GM12864 (cell line): ENCODE measurements around the gene TEX261.

ENCODE experiments used
- DNase-seq: peaks from one replicate; pipeline ENCODE4 v3.0.0-alpha.2; 2011; ENCODE audit warnings: low read depth
- H3K4me3 ChIP-seq: 2 replicates; pipeline ENCODE4 v1.5.1; 2011; ENCODE audit warnings: mild to moderate bottlenecking, low read depth, low read length, control low read depth
- TF ChIP-seq, protein P1 (sequence below): IDR thresholded peaks from 2 replicates; pipeline ENCODE4 v1.5.1; 2011; ENCODE audit warnings: low read depth, mild to moderate bottlenecking, moderate library complexity, low read length, control low read depth, inconsistent platforms; ENCODE audit errors: missing control alignments

The TEX261 gene

GRCh38 chr2:70959851-70960832, 34.5 kb downstream of the TEX261 start:
- H3K4me3 ChIP-seq = no peak overlapping the region
- DNase-seq = no peak
- TF ChIP-seq, protein P1, sequence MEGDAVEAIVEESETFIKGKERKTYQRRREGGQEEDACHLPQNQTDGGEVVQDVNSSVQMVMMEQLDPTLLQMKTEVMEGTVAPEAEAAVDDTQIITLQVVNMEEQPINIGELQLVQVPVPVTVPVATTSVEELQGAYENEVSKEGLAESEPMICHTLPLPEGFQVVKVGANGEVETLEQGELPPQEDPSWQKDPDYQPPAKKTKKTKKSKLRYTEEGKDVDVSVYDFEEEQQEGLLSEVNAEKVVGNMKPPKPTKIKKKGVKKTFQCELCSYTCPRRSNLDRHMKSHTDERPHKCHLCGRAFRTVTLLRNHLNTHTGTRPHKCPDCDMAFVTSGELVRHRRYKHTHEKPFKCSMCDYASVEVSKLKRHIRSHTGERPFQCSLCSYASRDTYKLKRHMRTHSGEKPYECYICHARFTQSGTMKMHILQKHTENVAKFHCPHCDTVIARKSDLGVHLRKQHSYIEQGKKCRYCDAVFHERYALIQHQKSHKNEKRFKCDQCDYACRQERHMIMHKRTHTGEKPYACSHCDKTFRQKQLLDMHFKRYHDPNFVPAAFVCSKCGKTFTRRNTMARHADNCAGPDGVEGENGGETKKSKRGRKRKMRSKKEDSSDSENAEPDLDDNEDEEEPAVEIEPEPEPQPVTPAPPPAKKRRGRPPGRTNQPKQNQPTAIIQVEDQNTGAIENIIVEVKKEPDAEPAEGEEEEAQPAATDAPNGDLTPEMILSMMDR = peak; percentile 51

GRCh38 chr2:70959271-70959761, 35.4 kb downstream of the TEX261 start:
- H3K4me3 ChIP-seq = no peak overlapping the region
- TF ChIP-seq, protein P1 = no peak
- no peak for DNase-seq

DNA sequence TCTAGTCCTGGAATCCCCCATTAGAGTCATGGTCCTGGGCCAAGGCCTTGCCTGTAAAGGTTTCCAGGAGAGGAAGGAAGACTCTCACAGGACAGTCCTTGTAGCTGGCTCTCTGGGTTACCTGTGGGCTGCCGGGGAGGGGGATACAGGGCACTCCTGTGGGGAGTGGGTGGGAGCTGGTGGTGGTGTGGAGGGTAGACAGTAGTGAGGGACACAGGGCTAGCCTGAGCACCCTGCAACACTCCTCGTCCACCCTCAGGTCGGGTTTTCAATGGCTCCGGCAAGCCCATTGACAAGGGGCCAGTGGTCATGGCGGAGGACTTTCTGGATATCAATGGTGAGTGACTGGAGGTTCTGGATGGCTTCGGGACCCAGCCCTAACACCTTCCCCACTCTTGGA, 35.9 kb downstream of the TEX261 start:
- no peak overlapping the region for H3K4me3 ChIP-seq
- DNase-seq = no peak
- TF ChIP-seq, protein P1 = no peak

DNA sequence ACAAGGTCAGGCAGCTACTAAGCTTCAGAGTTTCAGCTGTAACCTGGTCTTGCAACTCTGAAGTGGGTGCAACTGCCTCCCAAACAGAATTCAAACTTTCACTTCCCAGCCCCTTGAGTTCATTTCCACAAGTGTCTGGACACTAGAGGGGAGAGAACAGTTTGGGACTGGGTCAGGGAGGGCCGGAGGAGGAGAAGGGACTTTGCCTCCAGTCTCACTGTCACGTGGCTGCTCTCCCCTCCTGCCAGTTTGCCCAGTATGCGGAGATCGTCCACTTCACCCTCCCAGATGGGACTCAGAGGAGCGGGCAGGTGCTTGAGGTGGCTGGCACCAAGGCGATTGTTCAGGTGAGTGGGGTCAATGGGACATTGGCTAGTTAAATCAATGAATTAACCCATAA, 36.9 kb downstream of the TEX261 start:
- no peak overlapping the region for H3K4me3 ChIP-seq
- TF ChIP-seq, protein P1 = no peak
- DNase-seq = no peak

- TF ChIP-seq, protein P1 = no peak
- no peak for DNase-seq
- no peak overlapping the region for H3K4me3 ChIP-seq
These were observed 38.5 kb downstream of the TEX261 start for GRCh38 chr2:70956141-70956540.

DNA sequence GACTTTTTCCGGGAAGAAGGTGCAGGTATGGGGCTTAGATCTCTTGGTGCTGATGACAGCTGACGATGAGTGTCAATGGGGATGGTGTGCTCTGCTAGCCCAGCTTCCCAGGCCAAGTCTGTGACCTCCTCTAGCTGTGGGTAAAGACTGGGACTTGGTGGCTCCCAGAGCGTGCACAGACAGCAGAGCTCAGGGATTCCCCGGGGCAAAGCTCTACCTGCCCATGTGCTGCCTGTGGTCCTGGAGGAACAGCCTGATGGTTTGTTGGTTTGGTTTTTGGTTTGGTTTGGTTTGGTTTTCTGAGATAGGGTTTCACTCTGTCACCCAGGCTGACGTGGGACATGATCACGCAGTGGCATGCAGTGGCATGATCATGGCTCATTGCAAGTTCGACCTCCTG, 39.8 kb downstream of the TEX261 start:
- H3K4me3 ChIP-seq = no peak overlapping the region
- DNase-seq = no peak
- TF ChIP-seq, protein P1 = no peak
